Stimulated activated naive CD8-positive, alpha-beta T cell treated with anti-CD3 and anti-CD28 coated beads, Interleukin-15, amount 100 ng/mL, for 72 hours (primary cell): ENCODE data around the gene CLMN.

Source experiments
- ATAC-seq: fragments of 150-1000 bp; cut with Tn5 transposase; 2 replicates; pipeline ENCODE4 v1.10.0; 2021; ENCODE audit warnings: mild to moderate bottlenecking, moderate library complexity
- DNase-seq, 2 donors: peaks; one replicate each; pipeline ENCODE4 v3.0.0; 2021 to 2022
- H3K27ac Mint-ChIP-seq, 2 donors: one replicate each; pipeline ENCODE4 v1.8.0; 2022; ENCODE audit warnings: mild to moderate bottlenecking in 2 of 2, mixed read lengths in 2 of 2, moderate library complexity in 2 of 2
- H3K27me3 Mint-ChIP-seq: one replicate; pipeline ENCODE4 v1.8.0; 2022; ENCODE audit warnings: mixed read lengths
- H3K4me1 Mint-ChIP-seq: one replicate; pipeline ENCODE4 v1.8.0; 2022; ENCODE audit warnings: mild to moderate bottlenecking, mixed read lengths
- H3K4me3 Mint-ChIP-seq, 2 donors: one replicate each; pipeline ENCODE4 v1.8.0; 2022; ENCODE audit warnings: mild to moderate bottlenecking in 2 of 2, mixed read lengths in 2 of 2, moderate library complexity in 1 of 2
- H3K9me3 Mint-ChIP-seq, 2 donors: one replicate each; pipeline ENCODE4 v1.8.0; 2022; ENCODE audit warnings: mixed read lengths in 2 of 2

CLMN gene

GRCh38 chr14:95229749-95230148 lies 90.0 kb downstream of the CLMN start:
- H3K27me3 Mint-ChIP-seq = no peaks in the 10 kb centered on the region
- H3K27ac Mint-ChIP-seq = no peak overlapping the region
- no peaks in the 10 kb centered on the region for H3K9me3 Mint-ChIP-seq
- H3K4me1 Mint-ChIP-seq = no peaks in the 10 kb centered on the region
- no peak for DNase-seq
- H3K4me3 Mint-ChIP-seq = no peak overlapping the region
- ATAC-seq = no peak

GRCh38 chr14:95228240-95228639 lies 91.5 kb downstream of the CLMN start:
- H3K27ac Mint-ChIP-seq = no peak overlapping the region
- no peaks in the 10 kb centered on the region for H3K27me3 Mint-ChIP-seq
- DNase-seq = no peak
- no peaks in the 10 kb centered on the region for H3K9me3 Mint-ChIP-seq
- H3K4me1 Mint-ChIP-seq = no peaks in the 10 kb centered on the region
- no peak for ATAC-seq
- no peak overlapping the region for H3K4me3 Mint-ChIP-seq

- Mint-ChIP-seq H3K27ac (no peak overlapping the region), H3K4me1 (no peaks in the 10 kb centered on the region), H3K9me3 (no peaks in the 10 kb centered on the region), H3K27me3 (no peaks in the 10 kb centered on the region), H3K4me3 (no peak overlapping the region)
- no peak for DNase-seq
- no peak for ATAC-seq
Measured at GRCh38 chr14:95227279-95227860, 92.3 kb downstream of the CLMN start.

GRCh38 chr14:95226801-95227200 lies 92.9 kb downstream of the CLMN start:
- Mint-ChIP-seq H3K4me3 (no peak overlapping the region), H3K4me1 (no peaks in the 10 kb centered on the region), H3K9me3 (no peaks in the 10 kb centered on the region), H3K27me3 (no peaks in the 10 kb centered on the region), H3K27ac (no peak overlapping the region)
- ATAC-seq (no peak), DNase-seq (no peak)

GRCh38 chr14:95225251-95225887 lies 94.3 kb downstream of the CLMN start:
- no peaks in the 10 kb centered on the region for H3K27me3 Mint-ChIP-seq
- ATAC-seq (no peak), DNase-seq (no peak)
- H3K4me1 Mint-ChIP-seq = no peaks in the 10 kb centered on the region
- H3K27ac Mint-ChIP-seq = no peak overlapping the region
- no peak overlapping the region for H3K4me3 Mint-ChIP-seq
- no peaks in the 10 kb centered on the region for H3K9me3 Mint-ChIP-seq

- ATAC-seq (no peak), DNase-seq (no peak)
- Mint-ChIP-seq H3K4me1 (no peaks in the 10 kb centered on the region), H3K27ac (no peak overlapping the region), H3K4me3 (no peak overlapping the region), H3K27me3 (no peaks in the 10 kb centered on the region), H3K9me3 (no peaks in the 10 kb centered on the region)
Measured at GRCh38 chr14:95222870-95223398, 96.8 kb downstream of the CLMN start.

- no peak overlapping the region for H3K4me3 Mint-ChIP-seq
- no peaks in the 10 kb centered on the region for H3K9me3 Mint-ChIP-seq
Measured at GRCh38 chr14:95222151-95222631, 97.5 kb downstream of the CLMN start.

GRCh38 chr14:95221531-95221930 lies 98.2 kb downstream of the CLMN start:
- Mint-ChIP-seq H3K27ac (no peak overlapping the region), H3K27me3 (no peaks in the 10 kb centered on the region), H3K4me1 (no peaks in the 10 kb centered on the region), H3K9me3 (no peaks in the 10 kb centered on the region), H3K4me3 (no peak overlapping the region)
- ATAC-seq = no peak
- no peak for DNase-seq

More at GRCh38 chr14:95222151-95222631, 97.5 kb downstream of the CLMN start:
- H3K27ac Mint-ChIP-seq = no peak overlapping the region
- no peaks in the 10 kb centered on the region for H3K27me3 Mint-ChIP-seq
- no peak for DNase-seq
- H3K4me1 Mint-ChIP-seq = no peaks in the 10 kb centered on the region
- no peak for ATAC-seq

GRCh38 chr14:95220663-95221231 lies 99.0 kb downstream of the CLMN start:
- no peak for ATAC-seq
- H3K27me3 Mint-ChIP-seq = no peaks in the 10 kb centered on the region

GRCh38 chr14:95218472-95219193 lies 101.1 kb downstream of the CLMN start:
- H3K4me3 Mint-ChIP-seq = no peak overlapping the region

More at GRCh38 chr14:95220663-95221231, 99.0 kb downstream of the CLMN start:
- no peak overlapping the region for H3K4me3 Mint-ChIP-seq
- no peak overlapping the region for H3K27ac Mint-ChIP-seq
- H3K4me1 Mint-ChIP-seq = no peaks in the 10 kb centered on the region
- DNase-seq = no peak
- H3K9me3 Mint-ChIP-seq = no peaks in the 10 kb centered on the region

GRCh38 chr14:95218006-95218405 lies 101.7 kb downstream of the CLMN start:
- Mint-ChIP-seq H3K27ac (no peak overlapping the region), H3K4me3 (no peak overlapping the region), H3K27me3 (no peaks in the 10 kb centered on the region), H3K4me1 (no peaks in the 10 kb centered on the region), H3K9me3 (no peaks in the 10 kb centered on the region)
- DNase-seq (no peak), ATAC-seq (no peak)

More at GRCh38 chr14:95218472-95219193, 101.1 kb downstream of the CLMN start:
- H3K27ac Mint-ChIP-seq = peak overlapping the region in 1 of 2 donors; percentile 10
- H3K9me3 Mint-ChIP-seq = no peaks in the 10 kb centered on the region
- H3K27me3 Mint-ChIP-seq = no peaks in the 10 kb centered on the region
- H3K4me1 Mint-ChIP-seq = no peaks in the 10 kb centered on the region
- DNase-seq = no peak
- no peak for ATAC-seq

GRCh38 chr14:95217391-95217900 lies 102.3 kb downstream of the CLMN start:
- no peak overlapping the region for H3K27ac Mint-ChIP-seq
- no peaks in the 10 kb centered on the region for H3K4me1 Mint-ChIP-seq
- no peak overlapping the region for H3K4me3 Mint-ChIP-seq
- no peaks in the 10 kb centered on the region for H3K9me3 Mint-ChIP-seq
- no peak for ATAC-seq
- no peak for DNase-seq
- H3K27me3 Mint-ChIP-seq = no peaks in the 10 kb centered on the region

- ATAC-seq = no peak
- H3K27ac Mint-ChIP-seq = no peak overlapping the region
- H3K9me3 Mint-ChIP-seq = no peaks in the 10 kb centered on the region
- H3K27me3 Mint-ChIP-seq = no peaks in the 10 kb centered on the region
- H3K4me3 Mint-ChIP-seq = no peak overlapping the region
- DNase-seq = no peak
- no peaks in the 10 kb centered on the region for H3K4me1 Mint-ChIP-seq
Measured at GRCh38 chr14:95216008-95216407, 103.7 kb downstream of the CLMN start.

GRCh38 chr14:95215094-95215725 lies 104.5 kb downstream of the CLMN start:
- no peak overlapping the region for H3K4me3 Mint-ChIP-seq
- ATAC-seq = no peak
- DNase-seq = no peak
- H3K9me3 Mint-ChIP-seq = no peaks in the 10 kb centered on the region
- H3K27me3 Mint-ChIP-seq = no peaks in the 10 kb centered on the region
- no peaks in the 10 kb centered on the region for H3K4me1 Mint-ChIP-seq
- H3K27ac Mint-ChIP-seq = no peak overlapping the region

- H3K4me1 Mint-ChIP-seq = no peaks in the 10 kb centered on the region
- H3K9me3 Mint-ChIP-seq = no peaks in the 10 kb centered on the region
- DNase-seq = no peak
- H3K27ac Mint-ChIP-seq = no peak overlapping the region
- no peaks in the 10 kb centered on the region for H3K27me3 Mint-ChIP-seq
- ATAC-seq = no peak
- H3K4me3 Mint-ChIP-seq = no peak overlapping the region
Measured at GRCh38 chr14:95213774-95214173, 105.9 kb downstream of the CLMN start.
